GM06990 (cell line): ENCODE data around the gene OR52N1.

ENCODE experiments used
- DNase-seq: peaks from one replicate; pipeline ENCODE4 v3.0.0-alpha.2; 2011; ENCODE audit not compliant: insufficient read length; ENCODE audit errors: extremely low read depth
- H3K27me3 ChIP-seq: replicated peaks from 2 replicates; pipeline ENCODE4 v1.6.0; 2011; ENCODE audit warnings: low read length; ENCODE audit not compliant: control insufficient read depth, insufficient read depth
- H3K36me3 ChIP-seq: 2 replicates; pipeline ENCODE4 v1.5.1; 2011; ENCODE audit warnings: low read length; ENCODE audit not compliant: control insufficient read depth, insufficient read depth
- H3K4me3 ChIP-seq: replicated peaks from 2 replicates; pipeline ENCODE4 v1.5.1; 2011; ENCODE audit warnings: low read depth, mild to moderate bottlenecking, control low read depth, low read length
- TF ChIP-seq, protein P1 (sequence below): IDR thresholded peaks from 2 replicates; pipeline ENCODE4 v1.5.1; 2011; ENCODE audit warnings: low read length, control low read depth, mild to moderate bottlenecking, inconsistent platforms; ENCODE audit not compliant: insufficient read depth, poor library complexity, severe bottlenecking

OR52N1 gene

DNA sequence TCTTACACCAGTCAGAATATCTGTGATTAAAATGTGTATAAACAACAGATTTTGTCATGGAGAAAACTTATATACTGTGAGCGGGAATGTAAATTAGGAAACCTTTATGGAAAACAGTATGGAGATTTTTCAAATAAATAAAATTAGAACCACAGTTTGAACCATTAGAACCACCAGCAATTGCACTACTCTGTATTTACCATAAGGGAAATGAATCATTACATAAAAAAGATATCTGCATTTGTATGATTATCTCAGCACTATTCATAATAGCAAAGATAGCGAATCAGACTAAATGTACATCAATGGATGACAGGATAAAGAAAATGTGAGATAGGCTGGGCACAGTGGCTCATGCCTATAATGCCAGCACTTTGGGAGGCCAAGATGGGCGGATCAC, 44.5 kb downstream of the OR52N1 start:
- no peaks in the 10 kb centered on the region for H3K27me3 ChIP-seq
- no peaks in the 10 kb centered on the region for H3K36me3 ChIP-seq
- no peak overlapping the region for H3K4me3 ChIP-seq
- DNase-seq = no peak
- TF ChIP-seq, protein P1, sequence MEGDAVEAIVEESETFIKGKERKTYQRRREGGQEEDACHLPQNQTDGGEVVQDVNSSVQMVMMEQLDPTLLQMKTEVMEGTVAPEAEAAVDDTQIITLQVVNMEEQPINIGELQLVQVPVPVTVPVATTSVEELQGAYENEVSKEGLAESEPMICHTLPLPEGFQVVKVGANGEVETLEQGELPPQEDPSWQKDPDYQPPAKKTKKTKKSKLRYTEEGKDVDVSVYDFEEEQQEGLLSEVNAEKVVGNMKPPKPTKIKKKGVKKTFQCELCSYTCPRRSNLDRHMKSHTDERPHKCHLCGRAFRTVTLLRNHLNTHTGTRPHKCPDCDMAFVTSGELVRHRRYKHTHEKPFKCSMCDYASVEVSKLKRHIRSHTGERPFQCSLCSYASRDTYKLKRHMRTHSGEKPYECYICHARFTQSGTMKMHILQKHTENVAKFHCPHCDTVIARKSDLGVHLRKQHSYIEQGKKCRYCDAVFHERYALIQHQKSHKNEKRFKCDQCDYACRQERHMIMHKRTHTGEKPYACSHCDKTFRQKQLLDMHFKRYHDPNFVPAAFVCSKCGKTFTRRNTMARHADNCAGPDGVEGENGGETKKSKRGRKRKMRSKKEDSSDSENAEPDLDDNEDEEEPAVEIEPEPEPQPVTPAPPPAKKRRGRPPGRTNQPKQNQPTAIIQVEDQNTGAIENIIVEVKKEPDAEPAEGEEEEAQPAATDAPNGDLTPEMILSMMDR = no peak

DNA sequence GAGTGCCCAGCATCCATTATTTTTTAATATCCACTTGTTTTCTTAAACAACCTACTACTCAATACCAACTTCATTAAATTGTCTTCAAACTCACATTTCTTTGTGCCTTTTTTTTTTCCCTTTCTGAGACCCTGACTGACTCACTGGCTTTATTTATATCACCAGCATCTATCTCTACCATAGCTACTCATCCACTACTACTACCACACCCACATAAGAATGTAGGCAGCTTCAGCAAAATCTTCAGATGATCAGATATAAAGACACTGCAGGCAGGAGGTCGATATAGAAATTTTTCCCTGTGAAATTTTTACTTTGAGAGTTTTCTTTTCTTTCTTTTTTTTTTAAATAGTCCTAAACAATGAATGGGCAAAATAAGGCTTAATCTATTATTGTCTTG, 52.6 kb downstream of the OR52N1 start:
- TF ChIP-seq, protein P1 = no peak
- no peaks in the 10 kb centered on the region for H3K36me3 ChIP-seq
- H3K27me3 ChIP-seq = no peaks in the 10 kb centered on the region
- H3K4me3 ChIP-seq = no peak overlapping the region
- no peak for DNase-seq

DNA sequence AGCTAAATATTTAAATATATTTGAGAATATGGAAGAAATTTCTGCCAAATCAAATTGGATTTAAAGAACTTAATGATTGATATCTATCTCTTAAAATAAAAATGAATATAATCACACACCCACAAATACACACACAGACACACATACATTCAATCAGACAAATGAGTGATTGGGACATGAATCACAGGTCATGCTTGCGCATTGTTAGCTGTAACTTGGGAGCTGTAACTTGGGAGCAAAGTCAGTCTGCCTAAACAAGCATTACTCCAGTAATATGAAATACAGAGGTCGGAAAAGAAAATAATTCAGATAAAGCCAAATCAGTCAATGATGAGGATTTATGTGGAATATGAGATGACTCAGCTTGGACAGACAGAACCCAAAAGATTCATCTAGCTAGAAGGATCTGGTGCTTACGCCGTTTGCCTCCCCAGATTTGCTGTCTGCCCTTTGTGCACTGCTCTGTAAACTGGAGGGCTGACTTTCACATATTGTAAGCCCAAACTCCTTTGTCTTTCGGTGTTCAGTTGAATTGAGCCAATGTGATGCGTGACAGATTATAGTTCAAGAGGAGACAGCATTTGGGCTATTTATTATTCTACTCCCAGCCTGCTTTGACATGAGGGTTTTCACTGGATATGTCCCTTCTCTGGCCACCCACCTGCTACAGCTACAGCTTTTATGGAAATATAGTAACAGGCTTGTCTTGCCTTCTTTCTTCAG, 53.2 kb downstream of the OR52N1 start:
- no peak for DNase-seq
- Histone ChIP-seq H3K4me3 (no peak overlapping the region), H3K36me3 (no peaks in the 10 kb centered on the region), H3K27me3 (no peaks in the 10 kb centered on the region)
- TF ChIP-seq, protein P1 = no peak

DNA sequence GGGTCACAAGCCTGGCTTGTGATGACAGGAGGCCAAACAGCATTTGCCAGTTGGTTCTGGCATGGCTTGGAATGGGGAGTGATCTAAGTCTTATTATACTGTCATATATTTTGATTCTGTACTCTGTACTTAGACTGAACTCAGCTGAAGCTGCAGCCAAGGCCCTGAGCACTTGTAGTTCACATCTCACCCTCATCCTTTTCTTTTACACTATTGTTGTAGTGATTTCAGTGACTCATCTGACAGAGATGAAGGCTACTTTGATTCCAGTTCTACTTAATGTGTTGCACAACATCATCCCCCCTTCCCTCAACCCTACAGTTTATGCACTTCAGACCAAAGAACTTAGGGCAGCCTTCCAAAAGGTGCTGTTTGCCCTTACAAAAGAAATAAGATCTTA, 54.0 kb downstream of the OR52N1 start:
- TF ChIP-seq, protein P1 = no peak

More for the DNA sequence above, 54.0 kb downstream of the OR52N1 start:
- no peak overlapping the region for H3K4me3 ChIP-seq
- H3K36me3 ChIP-seq = no peaks in the 10 kb centered on the region
- H3K27me3 ChIP-seq = no peaks in the 10 kb centered on the region
- no peak for DNase-seq
